ENCODE data around the gene FMNL3.

DNA sequence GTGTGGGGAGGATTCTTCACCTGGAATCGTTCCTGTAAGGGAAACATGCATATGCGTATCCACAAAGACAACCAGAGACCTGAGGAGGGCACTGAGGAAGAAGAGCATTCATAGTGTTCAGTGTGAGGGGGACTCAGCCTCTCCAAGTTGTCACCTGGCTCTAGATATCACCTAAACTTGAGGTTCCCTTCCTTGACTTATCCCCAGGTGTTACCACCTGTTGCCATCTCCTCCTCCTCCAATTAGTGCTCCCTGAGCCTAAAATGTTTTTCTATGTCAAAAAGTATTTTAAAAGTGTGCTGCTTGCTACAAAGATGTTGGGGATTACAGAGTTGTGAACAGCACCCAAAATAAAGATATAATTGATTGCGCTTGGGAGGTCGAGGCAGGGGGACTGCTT lies 41.0 kb downstream of the FMNL3 start:
- TF ChIP-seq, protein P1, sequence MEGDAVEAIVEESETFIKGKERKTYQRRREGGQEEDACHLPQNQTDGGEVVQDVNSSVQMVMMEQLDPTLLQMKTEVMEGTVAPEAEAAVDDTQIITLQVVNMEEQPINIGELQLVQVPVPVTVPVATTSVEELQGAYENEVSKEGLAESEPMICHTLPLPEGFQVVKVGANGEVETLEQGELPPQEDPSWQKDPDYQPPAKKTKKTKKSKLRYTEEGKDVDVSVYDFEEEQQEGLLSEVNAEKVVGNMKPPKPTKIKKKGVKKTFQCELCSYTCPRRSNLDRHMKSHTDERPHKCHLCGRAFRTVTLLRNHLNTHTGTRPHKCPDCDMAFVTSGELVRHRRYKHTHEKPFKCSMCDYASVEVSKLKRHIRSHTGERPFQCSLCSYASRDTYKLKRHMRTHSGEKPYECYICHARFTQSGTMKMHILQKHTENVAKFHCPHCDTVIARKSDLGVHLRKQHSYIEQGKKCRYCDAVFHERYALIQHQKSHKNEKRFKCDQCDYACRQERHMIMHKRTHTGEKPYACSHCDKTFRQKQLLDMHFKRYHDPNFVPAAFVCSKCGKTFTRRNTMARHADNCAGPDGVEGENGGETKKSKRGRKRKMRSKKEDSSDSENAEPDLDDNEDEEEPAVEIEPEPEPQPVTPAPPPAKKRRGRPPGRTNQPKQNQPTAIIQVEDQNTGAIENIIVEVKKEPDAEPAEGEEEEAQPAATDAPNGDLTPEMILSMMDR (conservative IDR thresholded peaks at IDR 0.05; ENCODE audit: low read depth in 2 of 2) = no peak
- TF ChIP-seq ZNF331 (CRISPR knock-in tag; IDR thresholded peaks at IDR 0.05; ENCODE audit: low read depth) = no peak
